ENCODE results near the gene ARFGEF3. TPM values are rescaled to one million over a fixed set of nuclear protein-coding genes. Genes with fewer than 3 reads are reported as not detected.

The ARFGEF3 gene
- total RNA-seq, 6 experiments from 2014 or later, result 0.06 to 0.19 (median 0.08) TPM

GRCh38 chr6:138383776-138384175 lies 222.0 kb downstream of the ARFGEF3 start:
- no peak overlapping the region for H3K27ac Mint-ChIP-seq

GRCh38 chr6:138386897-138387296 lies 225.2 kb downstream of the ARFGEF3 start:
- H3K27ac Mint-ChIP-seq, result no peak overlapping the region
- TF ChIP-seq, protein P1, sequence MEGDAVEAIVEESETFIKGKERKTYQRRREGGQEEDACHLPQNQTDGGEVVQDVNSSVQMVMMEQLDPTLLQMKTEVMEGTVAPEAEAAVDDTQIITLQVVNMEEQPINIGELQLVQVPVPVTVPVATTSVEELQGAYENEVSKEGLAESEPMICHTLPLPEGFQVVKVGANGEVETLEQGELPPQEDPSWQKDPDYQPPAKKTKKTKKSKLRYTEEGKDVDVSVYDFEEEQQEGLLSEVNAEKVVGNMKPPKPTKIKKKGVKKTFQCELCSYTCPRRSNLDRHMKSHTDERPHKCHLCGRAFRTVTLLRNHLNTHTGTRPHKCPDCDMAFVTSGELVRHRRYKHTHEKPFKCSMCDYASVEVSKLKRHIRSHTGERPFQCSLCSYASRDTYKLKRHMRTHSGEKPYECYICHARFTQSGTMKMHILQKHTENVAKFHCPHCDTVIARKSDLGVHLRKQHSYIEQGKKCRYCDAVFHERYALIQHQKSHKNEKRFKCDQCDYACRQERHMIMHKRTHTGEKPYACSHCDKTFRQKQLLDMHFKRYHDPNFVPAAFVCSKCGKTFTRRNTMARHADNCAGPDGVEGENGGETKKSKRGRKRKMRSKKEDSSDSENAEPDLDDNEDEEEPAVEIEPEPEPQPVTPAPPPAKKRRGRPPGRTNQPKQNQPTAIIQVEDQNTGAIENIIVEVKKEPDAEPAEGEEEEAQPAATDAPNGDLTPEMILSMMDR (IDR thresholded peaks at IDR 0.05), result no peak
- no peaks in the 10 kb centered on the region for H3K4me1 Mint-ChIP-seq (ENCODE audit: low read depth)
- DNase-seq, result no peak
- no peaks in the 10 kb centered on the region for H3K9me3 Mint-ChIP-seq
- peaks cover 16% of the 10 kb centered on the region for H3K27me3 Mint-ChIP-seq (ENCODE audit: insufficient read depth)
- H3K4me3 Mint-ChIP-seq, result no peak overlapping the region
- H3K36me3 Mint-ChIP-seq (ENCODE audit: low read depth), result no peaks in the 10 kb centered on the region

More at GRCh38 chr6:138383776-138384175, 222.0 kb downstream of the ARFGEF3 start:
- no peaks in the 10 kb centered on the region for H3K4me1 Mint-ChIP-seq (ENCODE audit: low read depth)
- H3K9me3 Mint-ChIP-seq, result no peaks in the 10 kb centered on the region
- peaks cover 8% of the 10 kb centered on the region; the same call in 1 of the 2 replicates for H3K27me3 Mint-ChIP-seq (ENCODE audit: insufficient read depth)
- TF ChIP-seq, protein P1 (IDR thresholded peaks at IDR 0.05), result no peak
- H3K4me3 Mint-ChIP-seq, result no peak overlapping the region
- no peak for DNase-seq
- H3K36me3 Mint-ChIP-seq (ENCODE audit: low read depth), result no peaks in the 10 kb centered on the region

GRCh38 chr6:138387577-138388368 lies 226.0 kb downstream of the ARFGEF3 start:
- Mint-ChIP-seq H3K4me1 (ENCODE audit: low read depth) (no peaks in the 10 kb centered on the region), H3K9me3 (no peaks in the 10 kb centered on the region), H3K27ac (no peak overlapping the region)

GRCh38 chr6:138389551-138389950 lies 227.8 kb downstream of the ARFGEF3 start:
- H3K4me1 Mint-ChIP-seq (ENCODE audit: low read depth), result no peaks in the 10 kb centered on the region
- no peak overlapping the region for H3K4me3 Mint-ChIP-seq
- H3K9me3 Mint-ChIP-seq, result no peaks in the 10 kb centered on the region
- H3K36me3 Mint-ChIP-seq (ENCODE audit: low read depth), result no peaks in the 10 kb centered on the region
- peaks cover 21% of the 10 kb centered on the region for H3K27me3 Mint-ChIP-seq (ENCODE audit: insufficient read depth)
- no peak for DNase-seq
- TF ChIP-seq, protein P1 (IDR thresholded peaks at IDR 0.05), result no peak
- H3K27ac Mint-ChIP-seq, result no peak overlapping the region

More at GRCh38 chr6:138387577-138388368, 226.0 kb downstream of the ARFGEF3 start:
- DNase-seq, result no peak
- no peak overlapping the region for H3K4me3 Mint-ChIP-seq
- peaks cover 16% of the 10 kb centered on the region for H3K27me3 Mint-ChIP-seq (ENCODE audit: insufficient read depth)
- TF ChIP-seq, protein P1 (IDR thresholded peaks at IDR 0.05), result no peak
- H3K36me3 Mint-ChIP-seq (ENCODE audit: low read depth), result no peaks in the 10 kb centered on the region

Other genes starting within 250 kb of the ARFGEF3 start
- gene PERP, start 54.5 kb upstream of the ARFGEF3 start, total RNA-seq (2021; fragmentation: NEBNext Ultra II Directional; extraction: Animal tissue kit (Norgen Biotek cat#: 25700)), result 10 to 100 TPM; 40.6 to 53.4 (median 47.9) TPM
- gene PBOV1, start 56.6 kb downstream of the ARFGEF3 start, total RNA-seq (2021; fragmentation: NEBNext Ultra II Directional; extraction: Animal tissue kit (Norgen Biotek cat#: 25700)), result not detected
- not detected for gene SMIM28, start 216.0 kb downstream of the ARFGEF3 start, total RNA-seq (2021; fragmentation: NEBNext Ultra II Directional; extraction: Animal tissue kit (Norgen Biotek cat#: 25700))
- gene HEBP2, start 242.3 kb downstream of the ARFGEF3 start, total RNA-seq (2021; fragmentation: NEBNext Ultra II Directional; extraction: Animal tissue kit (Norgen Biotek cat#: 25700)), result 10 to 100 TPM; 39.7 to 48.4 (median 44.9) TPM